Activated CD4-positive, alpha-beta T cell treated with anti-CD3 and anti-CD28 coated beads, Interleukin-2, amount 50 U/mL, for 1 hour (primary cell): Measurements from ENCODE around the gene CASQ1.

Experiments used
- DNase-seq: peaks from one replicate; pipeline ENCODE4 v3.0.0-alpha.2; 2020

Gene CASQ1

GRCh38 chr1:160232911-160233310 is 42.5 kb downstream of the CASQ1 start:
- no peak for DNase-seq

- no peak for DNase-seq
Observed at GRCh38 chr1:160236806-160237205, 46.4 kb downstream of the CASQ1 start.

GRCh38 chr1:160237558-160237957 is 47.2 kb downstream of the CASQ1 start:
- no peak for DNase-seq

GRCh38 chr1:160238408-160238807 is 48.0 kb downstream of the CASQ1 start:
- DNase-seq: no peak

- no peak for DNase-seq
Observed at GRCh38 chr1:160239582-160240299, 49.4 kb downstream of the CASQ1 start.

GRCh38 chr1:160243767-160244166 is 53.4 kb downstream of the CASQ1 start:
- DNase-seq: no peak

- DNase-seq: no peak
Observed at GRCh38 chr1:160244209-160244608, 53.8 kb downstream of the CASQ1 start.

GRCh38 chr1:160245434-160245833 is 55.1 kb downstream of the CASQ1 start:
- DNase-seq: no peak

GRCh38 chr1:160247053-160247452 is 56.7 kb downstream of the CASQ1 start:
- DNase-seq: no peak

- no peak for DNase-seq
Observed at GRCh38 chr1:160251011-160251410, 60.6 kb downstream of the CASQ1 start.
